Measurements from ENCODE around the gene ELMOD1.

ELMOD1 gene

DNA sequence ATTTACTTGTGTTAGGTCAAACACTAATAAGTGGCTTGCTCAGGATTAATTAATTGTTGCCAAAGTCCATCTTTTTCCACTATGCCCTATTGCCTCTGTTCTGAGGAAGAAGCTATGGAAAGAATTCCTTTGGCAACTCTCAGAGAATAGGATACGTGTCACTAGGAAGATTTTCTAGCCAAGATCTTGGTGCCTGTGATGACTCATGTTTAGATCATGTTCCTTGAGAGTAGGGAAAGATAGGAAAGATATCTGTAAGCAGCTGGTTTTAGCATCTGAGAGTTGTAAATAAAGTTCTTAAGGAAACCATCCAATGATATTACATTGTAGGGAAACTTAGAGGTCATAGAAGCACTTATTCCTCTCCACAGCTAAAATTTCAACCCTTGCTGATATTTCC, 105.2 kb downstream of the ELMOD1 start:
- DNase-seq (ENCODE audit: insufficient read length, low spot score) (no peak), FAIRE-seq (no peak)
- TF ChIP-seq, protein P1, sequence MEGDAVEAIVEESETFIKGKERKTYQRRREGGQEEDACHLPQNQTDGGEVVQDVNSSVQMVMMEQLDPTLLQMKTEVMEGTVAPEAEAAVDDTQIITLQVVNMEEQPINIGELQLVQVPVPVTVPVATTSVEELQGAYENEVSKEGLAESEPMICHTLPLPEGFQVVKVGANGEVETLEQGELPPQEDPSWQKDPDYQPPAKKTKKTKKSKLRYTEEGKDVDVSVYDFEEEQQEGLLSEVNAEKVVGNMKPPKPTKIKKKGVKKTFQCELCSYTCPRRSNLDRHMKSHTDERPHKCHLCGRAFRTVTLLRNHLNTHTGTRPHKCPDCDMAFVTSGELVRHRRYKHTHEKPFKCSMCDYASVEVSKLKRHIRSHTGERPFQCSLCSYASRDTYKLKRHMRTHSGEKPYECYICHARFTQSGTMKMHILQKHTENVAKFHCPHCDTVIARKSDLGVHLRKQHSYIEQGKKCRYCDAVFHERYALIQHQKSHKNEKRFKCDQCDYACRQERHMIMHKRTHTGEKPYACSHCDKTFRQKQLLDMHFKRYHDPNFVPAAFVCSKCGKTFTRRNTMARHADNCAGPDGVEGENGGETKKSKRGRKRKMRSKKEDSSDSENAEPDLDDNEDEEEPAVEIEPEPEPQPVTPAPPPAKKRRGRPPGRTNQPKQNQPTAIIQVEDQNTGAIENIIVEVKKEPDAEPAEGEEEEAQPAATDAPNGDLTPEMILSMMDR (IDR thresholded peaks at IDR 0.05; ENCODE audit: insufficient read depth, missing control alignments): no peak

DNA sequence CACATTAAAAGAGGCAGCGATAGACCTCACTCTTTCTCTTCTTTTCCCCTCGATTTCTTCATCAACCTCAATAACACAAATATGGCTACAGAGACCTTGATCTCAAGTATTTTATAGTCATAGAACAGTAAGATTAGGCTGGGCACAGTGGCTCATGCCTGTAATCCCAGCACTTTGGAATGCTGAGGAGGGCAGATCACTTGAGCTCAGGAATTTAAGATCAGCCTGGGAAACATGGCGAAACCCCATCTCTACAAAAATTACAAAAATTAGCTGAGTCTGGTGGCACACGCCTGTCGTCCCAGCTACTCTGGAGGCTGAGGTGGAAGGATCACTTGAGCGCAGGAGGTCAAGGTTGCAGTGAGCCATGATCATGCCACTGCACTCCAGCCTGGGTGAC, 106.3 kb downstream of the ELMOD1 start:
- DNase-seq (ENCODE audit: insufficient read length, low spot score): no peak
- TF ChIP-seq, protein P1 (IDR thresholded peaks at IDR 0.05; ENCODE audit: insufficient read depth, missing control alignments): no peak
- no peak for FAIRE-seq

DNA sequence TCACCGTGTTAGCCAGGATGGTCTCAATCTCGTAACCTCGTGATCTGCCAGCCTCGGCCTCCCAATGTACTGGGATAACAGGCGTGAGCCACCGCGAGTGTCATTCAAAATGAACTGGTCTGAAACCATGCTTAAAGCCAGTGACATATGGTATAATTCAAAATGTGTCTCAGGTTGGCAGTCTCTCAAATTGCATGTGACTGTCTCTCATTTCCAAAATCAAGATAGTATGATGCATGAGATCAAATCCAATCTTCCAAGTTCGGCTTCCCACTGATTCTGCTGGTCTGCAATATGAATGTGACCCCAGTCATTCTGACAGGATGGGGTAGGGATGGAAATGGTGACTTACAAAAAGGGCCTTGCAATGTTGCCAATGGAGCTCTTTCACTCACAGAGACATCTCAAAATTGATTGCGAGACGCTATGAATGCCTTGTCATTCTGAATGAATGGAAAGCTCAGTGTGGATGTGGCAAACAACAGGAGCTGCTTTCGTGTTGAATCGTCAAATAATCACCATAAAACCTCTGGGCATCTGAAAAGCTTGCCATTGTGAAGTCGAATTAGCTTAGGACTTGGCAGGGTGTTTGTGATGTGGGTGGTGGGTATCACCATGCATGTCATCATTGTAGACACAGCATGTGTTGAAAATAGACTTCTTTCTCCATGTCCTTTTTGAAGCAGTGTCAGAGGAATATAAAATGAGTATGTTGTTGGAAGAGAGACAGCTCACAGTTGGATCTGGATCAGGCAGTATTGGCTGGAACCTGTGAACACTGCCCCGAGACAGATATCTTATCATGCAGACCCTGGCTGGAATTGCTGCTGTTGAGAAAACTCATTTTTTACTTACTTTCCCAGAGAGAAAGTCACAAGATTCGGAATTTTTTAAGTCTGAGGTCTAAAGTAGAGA, 108.7 kb downstream of the ELMOD1 start:
- no peak for FAIRE-seq

DNA sequence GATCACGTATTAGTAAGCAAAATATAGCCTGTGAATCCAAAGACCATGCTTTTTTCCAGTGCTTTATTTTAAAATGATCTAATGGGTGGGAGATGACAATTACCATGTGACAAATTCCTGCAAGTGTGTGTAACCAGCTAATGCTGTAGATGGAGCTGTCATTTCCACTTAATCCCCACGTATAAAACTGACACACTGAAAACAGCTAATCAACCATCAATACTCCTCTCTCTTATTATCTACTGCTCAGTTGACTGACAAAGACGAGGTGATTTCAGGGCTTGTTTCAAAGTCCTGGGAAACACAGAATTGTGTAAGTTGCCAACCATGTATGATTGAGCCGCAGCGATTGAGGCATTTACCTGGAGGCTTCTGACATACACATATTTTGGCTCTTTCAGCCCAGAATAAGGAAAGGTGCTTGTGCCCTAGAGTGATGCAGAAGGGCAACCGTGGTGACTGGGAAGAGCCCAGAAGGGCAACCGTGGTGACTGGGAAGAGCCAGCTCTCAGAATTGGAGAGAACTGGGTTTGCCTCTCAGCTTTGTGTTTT, 111.2 kb downstream of the ELMOD1 start:
- FAIRE-seq (no peak), DNase-seq (ENCODE audit: insufficient read length, low spot score) (no peak)
- TF ChIP-seq, protein P1 (IDR thresholded peaks at IDR 0.05; ENCODE audit: insufficient read depth, missing control alignments): no peak

More for the DNA sequence above, 108.7 kb downstream of the ELMOD1 start:
- TF ChIP-seq, protein P1 (IDR thresholded peaks at IDR 0.05; ENCODE audit: insufficient read depth, missing control alignments): no peak
- DNase-seq (ENCODE audit: insufficient read length, low spot score): no peak

DNA sequence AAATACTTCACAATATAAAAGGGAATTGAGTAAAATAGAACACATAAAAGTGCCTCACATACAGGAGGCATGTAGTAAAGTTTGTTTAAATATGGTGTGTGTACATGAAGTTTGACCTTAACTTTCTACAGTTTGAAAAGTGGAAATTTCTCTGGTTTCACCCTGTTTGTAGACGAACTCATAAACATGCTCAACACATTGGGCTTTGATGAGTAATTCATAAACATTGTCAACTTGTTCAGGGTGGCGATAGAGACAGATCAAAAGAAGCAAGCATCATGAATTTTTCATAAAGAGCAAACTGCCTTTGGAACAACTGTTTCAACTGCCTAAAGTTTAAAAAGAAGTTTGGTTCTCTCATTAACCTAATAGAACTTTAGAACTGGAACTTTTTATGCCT, 111.8 kb downstream of the ELMOD1 start:
- DNase-seq (ENCODE audit: insufficient read length, low spot score): no peak
- TF ChIP-seq, protein P1 (IDR thresholded peaks at IDR 0.05; ENCODE audit: insufficient read depth, missing control alignments): no peak
- no peak for FAIRE-seq

DNA sequence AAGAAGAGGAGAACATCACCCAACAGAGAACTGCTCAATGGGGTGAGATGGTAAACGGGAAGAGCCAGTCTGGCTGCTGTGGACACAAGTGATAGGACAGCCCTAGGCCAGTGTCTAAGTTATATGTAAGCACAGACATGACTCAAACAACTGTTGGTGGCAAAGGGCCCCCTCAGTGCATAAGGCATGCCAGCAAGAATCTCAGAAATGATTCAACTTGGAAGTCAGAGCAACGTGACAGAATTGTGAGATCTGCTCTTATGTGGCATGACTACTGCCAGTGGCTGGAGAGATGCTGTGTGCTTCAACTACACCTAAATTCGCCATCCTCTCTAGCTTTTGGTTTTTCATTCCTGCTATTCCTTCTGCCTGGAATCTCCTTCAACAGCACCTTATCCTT, 113.5 kb downstream of the ELMOD1 start:
- TF ChIP-seq, protein P1 (IDR thresholded peaks at IDR 0.05; ENCODE audit: insufficient read depth, missing control alignments): no peak
- FAIRE-seq (no peak), DNase-seq (ENCODE audit: insufficient read length, low spot score) (no peak)

DNA sequence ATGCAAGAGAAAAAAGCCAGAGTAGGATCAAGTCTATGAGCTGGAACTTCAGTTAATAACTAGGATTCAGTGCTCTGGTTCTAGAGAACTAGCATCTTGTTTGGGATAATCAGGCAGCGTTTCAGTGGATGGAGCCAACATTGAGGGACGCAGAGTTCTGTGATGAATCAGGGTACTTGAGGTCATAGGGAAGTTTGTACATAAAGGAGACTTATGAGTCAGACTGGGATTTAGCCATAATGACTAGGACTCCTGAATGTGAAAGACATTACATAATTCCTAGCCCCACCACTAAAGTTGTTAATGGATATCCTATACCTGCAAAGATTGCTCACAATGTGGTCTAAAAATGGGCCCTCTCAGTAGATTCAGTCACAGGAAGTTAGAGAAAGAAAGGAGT, 114.1 kb downstream of the ELMOD1 start:
- no peak for DNase-seq (ENCODE audit: insufficient read length, low spot score)
- TF ChIP-seq, protein P1 (IDR thresholded peaks at IDR 0.05; ENCODE audit: insufficient read depth, missing control alignments): no peak
- FAIRE-seq: no peak

Data from D721Med (cell line).